H1 (cell line): Measurements from ENCODE around the gene MSMP.

ENCODE experiments used
- ASH2L ChIP-seq: fragments of 200-600, 300-600 bp; sonication (generic); IDR thresholded peaks from one replicate; pipeline ENCODE4 v1.7.1; 2017; ENCODE audit warnings: low read length
- CTCF ChIP-seq, 3 experiments: IDR thresholded peaks; 1 replicate in 2 of 3; 2 replicates in 1 of 3; pipeline versions ENCODE4 v1.5.1 to v1.6.1; 2011; ENCODE audit warnings: low read length in 3 of 3, mild to moderate bottlenecking in 3 of 3, inconsistent platforms in 2 of 3, low read depth in 1 of 3, moderate library complexity in 1 of 3; ENCODE audit not compliant: insufficient read depth in 1 of 3; ENCODE audit errors: control extremely low read depth in 1 of 3
- POLR2A ChIP-seq, 2 experiments: IDR thresholded peaks; 1 replicate in 1 of 2; 2 replicates in 1 of 2; pipeline ENCODE4 v1.6.1; 2011; ENCODE audit warnings: low read depth in 2 of 2, low read length in 2 of 2, mild to moderate bottlenecking in 2 of 2; ENCODE audit errors: control extremely low read depth in 1 of 2
- SP2 ChIP-seq: IDR thresholded peaks from 2 replicates; pipeline ENCODE4 v1.6.1; 2012; ENCODE audit warnings: mild to moderate bottlenecking, low read length, inconsistent platforms
- TAF1 ChIP-seq: IDR thresholded peaks from 2 replicates; pipeline ENCODE4 v1.6.1; 2011; ENCODE audit warnings: mild to moderate bottlenecking, low read depth, low read length

GRCh38 chr9:35771943-35772342 is 17.9 kb upstream of the MSMP start:
- no peak for TF ChIP-seq POLR2A (IDR thresholded peaks at IDR 0.05; ENCODE audit: control extremely low read depth in 1 of 2, low read depth in 2 of 2, low read length in 2 of 2)
- no peak for TF ChIP-seq TAF1
- no peak for TF ChIP-seq CTCF (IDR thresholded peaks at IDR 0.05; ENCODE audit: control extremely low read depth in 1 of 3, insufficient read depth in 1 of 3, low read depth in 1 of 3, low read length in 3 of 3)
- TF ChIP-seq SP2 = no peak
- TF ChIP-seq ASH2L = no peak
